Measurements from ENCODE around the gene ZNF548. TPM values are rescaled to one million over a fixed set of nuclear protein-coding genes. Genes with fewer than 3 reads are reported as not detected.

The ZNF548 gene
- total and polyA plus RNA-seq, 2 experiments from 2014 or later: 1.9 to 9.8 TPM

GRCh38 chr19:57389194-57389729 is 392 bp upstream of the ZNF548 start:
- H3K4me1 Mint-ChIP-seq: peaks cover 13% of the 10 kb centered on the region
- peak overlapping the region; percentile 92 for H2AFZ ChIP-seq

More at GRCh38 chr19:57389194-57389729, 392 bp upstream of the ZNF548 start:
- Mint-ChIP-seq H3K4me3 (peak overlapping the region; percentile 94), H3K27me3 (ENCODE audit: insufficient read depth, low read depth, poor library complexity) (peaks cover 2% of the 10 kb centered on the region), H3K9me3 (no peaks in the 10 kb centered on the region), H3K36me3 (ENCODE audit: low read depth) (no peaks in the 10 kb centered on the region), H3K27ac (peak overlapping the region; percentile 79)
- DNase-seq (ENCODE audit: low spot score) (peak; percentile 2), ATAC-seq (no peak)
- H3K4me2 ChIP-seq: peak overlapping the region; percentile 71
- no peaks in the 10 kb centered on the region for H3K36me3 ChIP-seq (ENCODE audit: insufficient read depth)
- 0 out of 2 replicates have a peak, but pooled peaks cover 3% of the 10 kb centered on the region for H3K4me1 ChIP-seq (ENCODE audit: insufficient read depth)
- peaks cover 5% of the 10 kb centered on the region; the same call in 1 of the 2 replicates for H3K27me3 ChIP-seq (ENCODE audit: insufficient read depth)
- no peaks in the 10 kb centered on the region for H3F3A ChIP-seq (replicated peaks; ENCODE audit: low read depth)
- no peak overlapping the region for H3K27ac ChIP-seq (ENCODE audit: low read depth)
- H3K79me2 ChIP-seq (replicated peaks; ENCODE audit: insufficient read depth): peaks cover 29% of the 10 kb centered on the region
- peak overlapping the region; percentile 47 for H3K4me3 ChIP-seq
- no peaks in the 10 kb centered on the region; the same call in 1 of the 2 replicates for H4K20me1 ChIP-seq (replicated peaks; ENCODE audit: insufficient read depth)
- TF ChIP-seq CTCF (conservative IDR thresholded peaks at IDR 0.05; ENCODE audit: low read depth in 2 of 2) (no peak), REST (IDR thresholded peaks at IDR 0.05; ENCODE audit: unreplicated experiment) (no peak), EZH2phosphoT487 (IDR thresholded peaks at IDR 0.05; ENCODE audit: unreplicated experiment) (no peak), ZNF114 (CRISPR knock-in tag; IDR thresholded peaks at IDR 0.05) (no peak), ZNF462 (CRISPR knock-in tag; IDR thresholded peaks at IDR 0.05) (no peak), POLR2AphosphoS5 (IDR thresholded peaks at IDR 0.05; ENCODE audit: low read depth) (no peak), ETS1 (IDR thresholded peaks at IDR 0.05) (no peak), EZH2 (IDR thresholded peaks at IDR 0.05; ENCODE audit: low read depth, unreplicated experiment) (no peak), CREB1 (CRISPR knock-in tag; IDR thresholded peaks at IDR 0.05; ENCODE audit: low read depth) (no peak)
- no peaks in the 10 kb centered on the region for H3K9me2 ChIP-seq (ENCODE audit: insufficient read depth)

All from GM23338 (cell line).